Fibroblast of lung (primary cell): ENCODE measurements around the gene RBBP5.

Source experiments
- CTCF ChIP-seq, 2 donors: IDR thresholded peaks in 1 of 2; conservative IDR thresholded peaks in 1 of 2; 1 replicate in 1 of 2; 2 replicates in 1 of 2; pipeline ENCODE4 v1.5.1; 2011 to 2012; ENCODE audit warnings: low read length in 2 of 2, control low read depth in 1 of 2, inconsistent platforms in 1 of 2, low read depth in 1 of 2, mild to moderate bottlenecking in 1 of 2
- EZH2 ChIP-seq: IDR thresholded peaks from 2 replicates; pipeline ENCODE4 v1.5.1; 2012; ENCODE audit warnings: low read length, control low read depth, mild to moderate bottlenecking; ENCODE audit errors: missing control alignments

GRCh38 chr1:205152505-205152904 lies 30.7 kb upstream of the RBBP5 start:
- TF ChIP-seq CTCF (conservative IDR thresholded peaks at IDR 0.05 in 1 of 2, IDR thresholded peaks at IDR 0.05 in 1 of 2; ENCODE audit: low read depth in 1 of 2, low read length in 2 of 2) (no peak), EZH2 (no peak)
